ENCODE measurements around the gene PYDC1.

DNA sequence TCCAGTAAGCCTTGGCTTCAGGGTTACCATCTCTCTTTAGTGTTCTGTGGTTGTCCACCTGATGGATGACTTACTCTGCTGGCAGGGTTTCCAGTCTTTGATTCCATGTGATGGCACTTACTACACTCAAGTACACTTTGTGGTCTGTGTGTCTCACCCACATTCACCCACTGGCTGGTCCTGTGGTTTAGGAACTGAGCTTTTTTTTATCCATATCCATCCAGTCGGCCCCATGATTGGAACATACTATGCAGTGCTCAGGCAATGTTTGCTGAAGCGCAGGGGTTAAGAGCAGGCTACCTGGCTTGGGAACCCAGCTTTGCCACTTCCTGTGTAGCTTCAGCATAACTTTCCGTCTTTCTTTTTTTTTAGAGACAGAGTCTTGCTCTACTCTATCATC is 39.8 kb downstream of the PYDC1 start:
- TF ChIP-seq POLR2A (IDR thresholded peaks at IDR 0.05) (no peak), POLR2AphosphoS5 (IDR thresholded peaks at IDR 0.05) (no peak)
